ENCODE results near the gene SULF2.

The SULF2 gene

DNA sequence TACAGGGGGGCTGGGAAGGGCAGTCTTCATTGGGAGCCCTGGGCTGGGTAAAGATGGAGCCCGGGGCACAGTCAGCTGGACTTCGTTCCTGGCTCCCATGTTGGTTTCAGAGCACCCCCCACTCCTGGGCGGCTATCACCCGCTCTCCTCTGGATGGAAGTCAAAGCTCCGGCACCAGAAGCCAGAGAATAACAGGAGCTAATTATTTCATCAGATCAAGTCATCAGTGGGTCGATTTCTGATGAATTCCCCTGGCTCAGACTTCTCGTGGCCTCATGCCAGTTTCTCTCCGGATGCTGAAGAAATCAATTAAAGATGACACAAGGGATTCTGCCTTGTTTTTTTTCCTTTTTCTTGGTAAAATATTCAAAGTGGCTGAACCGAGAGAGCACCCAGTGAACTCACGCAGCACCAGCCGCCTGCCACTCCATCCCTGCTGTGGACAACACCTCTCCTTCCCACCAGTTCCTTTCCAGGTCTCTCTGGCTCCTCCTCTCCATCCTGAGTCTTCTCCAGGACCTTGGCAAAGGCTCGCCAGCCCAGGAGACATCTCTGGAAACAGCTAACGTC is 22.5 kb downstream of the SULF2 start:
- DNase-seq (ENCODE audit: low read depth in 2 of 2): no peak

DNA sequence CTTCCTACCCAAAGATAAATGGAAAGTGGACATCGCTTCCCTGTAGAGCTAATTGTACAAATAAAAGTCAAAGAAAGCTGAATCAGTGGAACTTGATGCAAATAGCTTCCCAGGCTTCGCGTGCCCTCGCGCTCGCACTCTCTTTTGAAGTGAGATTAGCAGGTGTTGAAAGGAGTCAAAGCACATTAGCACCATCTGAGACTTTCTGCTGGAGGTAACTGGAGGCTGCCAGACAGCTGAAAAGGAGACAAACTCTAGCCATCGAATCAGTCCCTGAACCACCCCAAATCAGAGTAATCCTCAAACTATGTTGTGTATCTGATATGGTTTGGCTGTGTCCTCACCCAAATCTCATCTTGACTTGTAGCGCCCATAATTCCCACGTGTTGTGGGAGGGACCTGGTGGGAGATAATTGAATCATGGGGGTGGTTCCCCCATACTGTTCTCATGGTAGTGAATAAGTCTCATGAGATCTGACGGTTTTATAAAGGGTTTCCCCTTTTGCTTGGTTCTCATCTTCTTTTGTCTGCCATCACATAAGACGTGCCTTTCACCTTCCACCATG is 23.7 kb downstream of the SULF2 start:
- no peak for DNase-seq (ENCODE audit: low read depth in 2 of 2)

DNA sequence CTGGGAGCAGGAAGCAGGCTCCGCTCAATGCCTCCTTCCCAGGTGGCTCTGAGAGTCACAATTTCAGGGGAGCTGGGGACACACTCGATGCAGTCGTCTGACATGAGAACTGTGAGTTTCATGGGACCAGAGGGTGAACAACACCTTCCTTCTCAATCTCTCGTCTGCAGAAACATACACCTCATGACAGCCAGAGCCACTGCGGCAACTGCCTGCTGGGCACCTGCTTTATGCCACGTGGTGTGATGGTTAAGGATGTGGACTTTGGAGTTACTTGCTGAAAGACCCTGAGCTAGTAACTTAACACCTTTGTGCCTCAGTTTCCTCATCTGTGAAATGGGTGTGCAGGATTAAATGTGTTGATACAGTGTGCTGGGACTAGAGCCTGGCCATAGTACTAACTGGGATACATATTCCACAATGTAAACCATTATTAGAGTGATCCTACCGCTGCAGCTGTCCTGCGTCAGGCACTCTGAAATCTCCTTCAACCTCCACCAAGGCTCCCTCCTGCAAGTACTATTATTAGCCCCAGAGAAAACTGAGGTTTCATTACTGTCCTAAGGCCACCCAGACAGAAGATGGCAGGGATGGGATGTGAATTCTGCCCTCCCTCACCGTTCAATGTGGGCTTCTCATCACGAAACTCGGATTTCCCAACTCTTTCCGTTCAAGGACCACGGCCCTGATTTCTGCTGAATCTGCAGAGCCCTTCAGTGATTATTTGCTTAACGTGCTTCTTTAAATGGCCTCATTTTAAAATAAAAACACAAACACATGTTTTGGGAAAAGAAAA is 24.4 kb downstream of the SULF2 start:
- no peak for DNase-seq (ENCODE audit: low read depth in 2 of 2)

DNA sequence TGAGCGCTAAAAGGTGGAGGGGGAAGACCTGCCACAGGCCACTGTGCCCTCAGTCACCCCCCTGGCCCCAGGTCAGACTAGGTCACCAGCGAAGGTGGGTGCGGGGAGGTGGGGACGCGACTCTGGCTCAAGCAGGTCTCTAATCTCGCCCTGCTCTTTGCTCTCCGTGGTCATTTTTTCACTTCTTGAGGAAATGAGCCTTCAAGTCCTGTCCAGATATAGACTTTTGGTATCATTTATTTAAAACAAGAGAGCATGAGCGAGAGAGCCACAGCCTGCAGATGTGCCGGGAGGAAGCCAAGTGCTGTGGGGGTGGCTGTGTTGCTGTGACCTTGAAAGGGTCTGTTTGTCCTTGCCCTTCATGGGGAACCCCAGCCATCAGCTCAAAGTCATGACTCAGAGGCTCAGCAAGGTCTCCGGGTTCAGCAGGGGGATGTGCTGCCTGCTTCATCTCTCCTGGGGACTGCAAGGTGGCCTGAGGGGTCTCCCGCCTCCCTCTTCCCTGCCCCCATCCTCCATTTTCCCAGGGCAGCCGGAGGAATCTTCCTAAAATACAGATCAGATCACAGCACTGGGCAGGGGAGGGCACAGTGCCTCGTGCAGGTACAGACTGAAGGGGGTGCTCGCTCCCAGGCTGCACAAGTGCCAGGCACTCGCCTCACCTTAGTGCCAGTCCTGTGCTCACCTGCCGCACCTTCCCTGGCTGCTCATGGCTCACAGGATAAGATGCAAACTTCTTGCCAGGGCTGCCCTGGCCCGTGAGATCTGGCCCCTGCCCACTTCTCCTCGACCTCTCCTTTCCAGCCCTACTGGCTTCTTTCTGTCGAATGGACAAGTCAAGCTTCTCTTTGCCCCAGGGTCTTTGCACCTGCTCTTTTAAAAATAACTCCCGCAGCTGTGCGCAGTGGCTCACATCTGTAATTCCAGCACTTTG is 26.5 kb downstream of the SULF2 start:
- DNase-seq (ENCODE audit: low read depth in 2 of 2): no peak

DNA sequence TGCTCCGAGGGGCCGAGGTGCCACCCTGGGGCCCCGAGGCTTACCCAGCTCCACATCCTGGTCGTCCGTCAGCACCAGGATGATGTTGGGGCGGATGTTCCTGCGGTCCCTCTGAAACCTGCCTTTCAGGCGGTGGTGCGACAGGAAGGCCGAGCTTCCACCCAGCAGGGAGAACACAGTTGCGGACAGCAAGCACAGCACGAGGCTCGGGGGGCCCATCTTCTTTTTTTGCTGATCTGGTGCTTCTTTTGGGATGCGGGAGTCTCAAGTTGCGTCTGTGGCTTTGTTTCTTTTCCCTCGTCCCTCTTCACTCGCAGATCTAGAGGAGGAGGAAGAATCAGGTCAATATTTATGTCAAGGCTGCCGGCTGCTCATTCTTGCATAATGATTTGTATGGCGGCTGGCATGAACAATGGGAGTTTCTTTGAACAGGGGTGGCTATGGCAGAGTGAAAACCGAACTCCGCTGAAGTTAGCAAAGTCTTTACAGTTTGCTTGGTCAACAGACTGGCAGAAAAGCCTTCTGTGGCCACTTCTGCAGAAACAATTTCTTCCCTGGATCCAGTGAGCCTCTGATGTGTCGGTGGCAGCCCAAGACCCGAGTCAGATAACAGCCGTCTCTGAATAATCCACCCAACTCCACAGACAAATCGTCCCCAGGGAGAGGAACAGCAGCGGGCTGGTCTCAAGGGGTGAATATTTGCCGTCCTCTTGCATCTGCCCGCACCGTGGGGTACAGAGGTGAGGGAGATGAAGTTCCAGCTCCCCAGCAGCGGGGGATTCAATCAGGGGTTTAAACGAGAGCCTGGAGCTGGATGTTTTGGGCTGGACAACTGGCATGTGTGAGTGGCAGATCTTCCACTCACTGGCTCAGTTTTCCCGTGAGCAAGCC is 27.9 kb downstream of the SULF2 start:
- DNase-seq (ENCODE audit: low read depth in 2 of 2): no peak

DNA sequence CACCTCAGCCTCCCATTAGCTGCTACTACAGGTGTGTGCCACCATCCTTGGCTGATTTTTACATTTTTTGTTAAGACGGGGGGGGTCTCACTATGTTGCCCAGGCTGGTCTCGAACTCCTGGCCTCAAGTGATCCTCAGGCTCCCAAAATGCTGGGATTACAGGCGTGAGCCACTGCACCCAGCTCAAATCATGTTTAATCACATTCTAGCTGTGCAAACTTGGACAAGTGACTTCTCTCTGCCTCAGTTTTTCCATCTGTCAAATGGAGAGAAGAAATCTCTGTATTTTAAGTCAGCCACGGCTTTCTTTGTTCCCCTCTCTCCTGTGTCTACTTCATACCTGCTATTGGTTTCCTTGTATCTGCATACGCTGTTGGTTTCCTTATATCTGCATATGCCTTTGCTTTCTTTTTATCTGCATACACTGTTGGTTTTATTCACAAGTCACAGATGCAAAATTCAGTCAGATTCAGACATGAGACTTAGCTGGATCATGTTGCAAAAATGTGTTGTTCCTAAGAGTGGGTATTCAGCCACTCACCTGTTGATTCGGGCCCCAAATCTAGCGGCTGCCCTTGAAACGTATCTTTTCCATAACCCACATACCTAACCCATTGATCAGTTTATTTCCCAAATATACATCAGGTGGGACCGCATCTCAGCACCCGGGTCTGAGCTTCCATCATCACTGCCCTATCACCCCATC is 30.2 kb downstream of the SULF2 start:
- no peak for DNase-seq (ENCODE audit: low read depth in 2 of 2)

DNA sequence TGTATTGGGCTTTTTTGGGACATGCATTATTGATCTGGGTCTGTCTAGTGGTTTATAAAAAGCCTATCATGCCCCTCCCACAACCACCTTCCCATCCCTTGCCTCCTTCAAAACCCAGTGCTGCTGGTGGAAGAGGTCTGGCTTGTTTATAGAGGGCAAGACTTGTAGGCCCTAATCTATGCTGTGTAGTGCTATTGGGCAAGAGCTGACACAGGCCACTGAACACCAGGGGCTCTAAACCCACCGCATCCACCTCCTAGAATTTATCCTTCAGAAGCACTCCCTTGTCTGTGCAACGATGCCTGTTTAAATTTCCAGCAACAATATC is 30.9 kb downstream of the SULF2 start:
- DNase-seq (ENCODE audit: low read depth in 2 of 2): no peak

DNA sequence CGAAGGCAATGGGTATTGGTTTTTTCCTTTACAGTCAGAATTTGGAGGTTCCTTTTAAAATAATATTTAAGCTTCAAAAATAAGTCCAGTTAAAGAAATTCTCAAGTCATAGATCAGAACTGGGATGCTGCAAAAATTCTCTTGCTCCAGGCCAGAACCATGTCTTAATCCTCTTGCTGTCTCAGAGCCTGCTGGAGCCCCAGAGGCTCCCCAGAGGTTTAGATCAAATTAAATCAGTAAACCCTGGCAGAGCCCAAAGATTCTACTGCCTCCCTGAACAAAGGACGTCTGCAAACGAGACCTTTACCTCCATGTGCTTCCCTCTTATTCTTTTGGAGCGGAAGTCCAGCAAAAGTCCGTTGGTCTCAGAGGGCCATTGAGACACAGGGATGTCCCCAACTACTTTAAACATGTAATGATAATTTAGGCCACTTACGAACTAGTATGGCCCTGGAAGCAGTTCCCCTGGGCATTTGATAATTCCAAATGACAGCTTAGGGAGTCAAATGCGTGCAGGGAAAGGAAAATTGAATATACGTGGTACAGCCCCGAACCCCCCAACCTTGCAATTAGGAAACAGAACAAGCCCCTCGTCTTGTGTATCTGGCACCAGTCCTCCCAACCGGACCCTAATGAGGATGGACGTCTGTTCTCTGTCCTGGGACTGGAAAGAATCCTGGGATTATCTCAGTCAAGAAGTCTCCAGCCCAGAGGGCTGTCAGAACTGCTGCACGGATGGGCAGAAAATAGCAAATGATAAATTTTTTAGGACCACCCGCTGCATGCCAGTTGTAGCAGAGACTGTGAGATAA is 31.5 kb downstream of the SULF2 start:
- DNase-seq (ENCODE audit: low read depth in 2 of 2): no peak

DNA sequence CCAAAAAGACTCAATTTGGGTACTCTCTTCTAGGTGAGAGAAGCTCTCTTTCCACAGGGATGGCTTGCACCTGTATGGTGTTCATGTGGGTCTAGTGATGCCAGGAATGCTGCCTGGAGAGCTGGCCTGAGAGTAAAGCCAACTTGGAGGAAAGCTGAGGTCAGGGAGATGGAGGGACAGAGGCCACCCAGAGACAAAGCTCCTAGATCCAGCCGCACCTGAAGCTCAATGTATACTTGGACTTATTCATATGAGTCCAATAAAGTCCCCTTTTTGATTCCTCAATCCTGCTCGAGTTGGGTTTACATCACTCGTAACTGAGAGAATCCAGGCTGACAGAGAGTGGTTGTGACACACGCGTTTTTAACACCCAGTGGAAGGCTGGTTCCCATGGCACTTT is 33.8 kb downstream of the SULF2 start:
- DNase-seq (ENCODE audit: low read depth in 2 of 2): no peak

DNA sequence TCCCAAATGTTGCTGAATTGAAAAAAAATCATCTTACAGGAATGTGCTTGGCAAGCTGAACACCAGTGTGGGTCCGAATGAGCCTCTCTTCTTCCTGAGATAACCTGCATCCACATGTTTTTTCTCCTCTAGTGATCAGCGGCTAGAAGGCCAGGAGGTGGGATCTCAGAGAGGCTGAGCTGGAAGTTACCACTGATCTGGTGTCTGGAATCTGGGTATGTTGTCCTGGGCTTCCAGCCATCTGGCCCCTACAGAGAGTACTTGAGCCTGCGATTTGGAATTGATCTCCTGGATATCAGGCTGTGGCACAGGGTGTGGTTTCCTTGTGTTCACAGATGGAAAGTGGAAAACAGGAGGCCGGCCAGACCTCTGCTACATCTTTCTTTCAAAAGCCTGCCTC is 35.9 kb downstream of the SULF2 start:
- no peak for DNase-seq (ENCODE audit: low read depth in 2 of 2)

DNA sequence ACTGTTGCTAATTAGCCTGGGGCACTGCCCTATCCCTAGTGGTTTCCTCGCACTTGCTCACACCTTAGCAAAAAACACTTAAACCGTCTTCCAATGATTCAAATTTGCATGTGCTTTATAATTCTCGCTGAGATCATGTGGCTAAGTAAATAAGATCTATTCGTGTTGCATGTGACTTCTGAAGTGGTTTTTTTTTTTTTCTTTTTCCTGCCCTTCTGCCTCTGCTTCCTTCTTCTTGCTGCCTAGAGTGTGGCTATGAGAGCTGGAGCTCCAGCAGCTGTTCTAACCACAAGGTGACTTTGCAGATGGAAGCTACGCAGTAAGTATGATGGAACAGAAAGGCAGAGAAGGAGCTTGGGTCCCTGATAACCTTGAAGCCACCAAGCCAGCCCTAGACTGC is 36.5 kb downstream of the SULF2 start:
- no peak for DNase-seq (ENCODE audit: low read depth in 2 of 2)

DNA sequence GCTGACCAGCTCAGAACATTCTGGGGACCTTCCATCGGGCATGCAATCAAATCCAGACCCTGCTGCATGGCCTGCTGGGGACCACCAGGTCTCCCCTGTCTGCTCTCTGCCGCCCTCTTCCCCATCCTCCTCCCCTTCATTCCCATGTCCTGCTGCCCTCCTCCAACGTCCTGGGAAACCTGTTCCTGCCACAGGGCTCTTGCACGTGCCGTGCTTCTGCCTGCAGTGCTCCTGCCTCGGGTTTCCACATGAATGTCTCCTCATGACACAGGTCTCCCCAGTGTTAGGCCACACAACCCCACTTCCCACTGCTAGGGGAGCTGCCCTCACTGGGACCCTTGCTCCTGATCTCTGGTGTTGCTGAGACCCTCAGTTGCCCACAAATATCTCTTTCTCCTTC is 37.2 kb downstream of the SULF2 start:
- DNase-seq (ENCODE audit: low read depth in 2 of 2): no peak

DNA sequence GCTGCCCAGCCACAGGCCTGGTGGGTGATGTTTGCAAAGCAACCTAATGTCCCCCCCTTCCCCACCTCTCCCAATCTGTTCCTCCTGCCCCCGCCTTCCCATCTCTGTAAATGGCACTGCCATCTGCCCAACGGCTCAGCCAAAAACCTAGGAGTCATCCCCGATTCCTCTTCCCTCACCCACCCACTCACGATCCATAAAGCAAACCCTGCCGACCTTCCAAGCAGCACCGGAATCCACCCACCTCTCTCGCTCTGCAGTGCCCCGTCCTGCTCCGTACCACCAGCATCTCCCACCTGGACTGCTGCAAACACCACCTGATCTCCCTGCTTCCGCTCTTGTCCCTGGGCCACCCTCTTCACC is 37.6 kb downstream of the SULF2 start:
- DNase-seq (ENCODE audit: low read depth in 2 of 2): no peak

DNA sequence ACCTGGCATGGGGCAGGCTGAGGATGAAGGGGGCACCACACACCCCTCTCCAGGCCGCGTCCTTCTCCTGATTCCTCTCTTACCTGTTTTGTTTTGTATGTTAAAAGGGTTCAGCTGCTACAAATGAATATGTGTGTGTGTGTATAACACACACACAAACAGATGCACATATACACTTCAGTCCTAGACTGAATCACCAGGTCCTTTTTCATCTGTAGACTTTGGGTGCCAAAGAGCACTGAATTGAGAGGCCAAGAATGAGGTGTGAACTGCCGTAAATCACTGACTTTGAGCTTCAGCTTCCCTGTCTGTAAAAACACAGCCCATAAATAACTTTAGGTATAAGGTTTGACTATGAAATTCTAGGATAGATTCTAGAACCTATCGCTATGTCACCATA is 40.5 kb downstream of the SULF2 start:
- DNase-seq (ENCODE audit: low read depth in 2 of 2): no peak

DNA sequence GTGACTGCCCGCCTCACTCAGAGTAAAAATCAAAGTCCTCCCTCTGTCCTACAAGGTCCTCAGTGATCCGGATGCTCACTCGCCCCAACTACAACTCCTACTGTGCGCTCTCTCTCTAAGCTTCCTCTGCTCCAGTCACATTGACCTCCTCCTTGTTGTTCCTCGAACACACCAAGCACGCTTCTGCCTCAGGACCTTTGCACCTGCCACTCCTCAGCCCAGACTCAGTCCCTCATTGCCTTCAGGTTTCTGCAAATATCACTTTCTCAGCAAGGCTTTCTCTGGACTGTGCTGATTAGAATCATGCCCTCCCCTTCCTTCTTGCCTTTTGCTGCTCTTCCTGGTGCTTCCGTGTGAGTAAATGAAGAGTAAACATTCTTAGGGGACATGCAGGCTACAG is 41.6 kb downstream of the SULF2 start:
- no peak for DNase-seq (ENCODE audit: low read depth in 2 of 2)

DNA sequence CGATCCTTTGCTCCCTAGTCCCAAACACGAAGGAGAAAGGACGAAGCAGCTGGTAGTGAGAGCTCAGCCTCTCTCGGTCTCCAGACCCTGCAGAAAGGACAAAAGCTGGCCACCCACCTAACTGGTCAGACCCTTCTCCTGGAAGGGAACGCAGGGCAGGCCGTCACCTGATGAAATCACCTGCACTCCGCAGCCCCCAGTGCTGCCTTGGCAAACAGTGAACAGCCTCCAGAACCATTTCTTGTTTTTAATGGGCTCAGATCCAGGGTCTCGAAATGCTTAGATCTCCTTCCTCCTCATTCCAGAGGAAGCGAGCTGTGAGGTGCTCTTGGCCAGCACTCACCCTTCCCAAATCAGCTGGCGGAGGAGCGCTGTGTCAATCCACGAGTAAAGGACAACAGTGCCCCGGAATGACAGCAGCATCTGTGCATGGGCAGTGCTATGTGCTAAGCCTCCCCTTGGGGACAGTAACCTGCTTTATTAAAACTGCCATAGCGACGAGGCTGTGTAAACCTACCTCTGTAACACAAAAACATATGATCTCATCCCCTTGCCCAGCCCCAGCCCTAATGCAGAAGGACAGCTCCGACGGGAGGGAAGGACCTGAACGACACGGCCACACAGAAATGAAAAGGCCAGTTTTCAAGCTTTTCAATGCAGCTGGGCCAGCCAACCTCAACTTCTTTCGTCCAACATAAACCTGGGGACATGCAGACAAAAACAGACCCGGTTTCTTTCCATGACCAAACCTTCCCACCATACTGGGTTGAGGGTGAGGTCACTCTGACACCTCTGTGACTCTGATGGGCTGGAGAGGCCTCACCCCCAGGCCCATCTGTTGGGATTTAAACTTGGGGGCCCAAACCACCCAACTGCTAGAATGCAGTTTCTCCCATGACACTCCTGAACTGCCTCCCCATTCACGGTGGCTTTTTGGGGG is 43.3 kb downstream of the SULF2 start:
- no peak for DNase-seq (ENCODE audit: low read depth in 2 of 2)

DNA sequence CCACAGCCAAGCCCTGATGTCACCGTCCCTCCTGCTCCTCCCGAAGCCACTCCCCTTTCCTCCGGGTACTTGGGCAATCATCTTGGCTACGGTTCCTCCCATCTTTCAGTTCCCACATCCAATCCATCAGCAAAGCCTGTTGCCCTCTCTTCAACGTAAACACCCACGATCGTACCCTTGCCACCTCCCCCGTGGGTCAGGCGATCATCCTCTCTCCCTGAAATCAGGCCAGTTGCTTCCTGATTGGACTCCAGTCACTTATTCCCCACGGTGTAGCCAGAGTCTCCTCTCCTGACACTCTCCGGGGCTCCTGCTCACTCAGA is 44.5 kb downstream of the SULF2 start:
- DNase-seq (ENCODE audit: low read depth in 2 of 2): no peak

DNA sequence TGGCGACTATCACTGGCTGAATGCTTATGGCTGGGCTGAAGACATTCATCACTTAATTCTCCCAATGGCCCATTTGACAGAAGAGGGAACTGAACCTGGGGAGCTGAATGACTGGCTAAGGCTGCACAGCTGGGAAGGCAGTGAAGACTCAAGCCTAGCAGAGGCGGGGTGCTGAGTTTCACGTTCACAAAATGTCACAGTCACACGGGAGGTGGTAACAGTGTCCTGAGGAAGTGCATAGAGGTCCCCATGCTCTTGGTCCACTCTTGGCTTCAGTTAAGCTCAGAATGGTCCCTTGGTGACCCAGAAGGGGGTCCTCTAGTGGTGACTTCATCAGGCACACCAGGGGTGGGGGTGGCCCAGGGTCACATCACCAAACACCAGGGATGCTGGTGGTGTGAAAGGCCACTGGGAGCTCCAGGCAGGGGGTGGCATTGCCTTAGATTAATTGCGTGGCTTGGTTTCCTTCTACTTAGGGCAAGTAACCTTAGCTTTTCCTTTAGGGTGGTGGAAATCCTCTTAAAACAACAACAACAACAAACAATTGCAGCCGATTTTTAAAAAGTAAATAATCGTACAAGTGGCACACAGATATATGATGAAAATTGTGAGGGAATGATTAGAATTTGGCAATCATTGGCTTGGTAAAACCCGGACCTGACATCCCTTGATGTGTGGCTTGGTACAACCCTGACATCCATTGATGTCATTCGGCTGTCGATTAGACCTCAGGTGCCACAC is 45.0 kb downstream of the SULF2 start:
- no peak for DNase-seq (ENCODE audit: low read depth in 2 of 2)

Data from activated CD8-positive, alpha-beta memory T cell treated with anti-CD3 and anti-CD28 coated beads for 4 hours (primary cell).